Measurements from ENCODE around the gene PSMB4. TPM values are rescaled to one million over a fixed set of nuclear protein-coding genes. Genes with fewer than 3 reads are reported as not detected.
"Not testable (repeated sequence)": the region's sequence is repeated elsewhere in the genome, so short reads cannot be mapped to it uniquely, and the experiment has no call there.

The PSMB4 gene
- total RNA-seq, 1 donor from 2014 or later = 396 TPM

- intact Hi-C loops (cut with micrococcal nuclease) = not testable (repeated sequence)
Observed at GRCh38 chr1:151437396-151437795, 38.0 kb downstream of the PSMB4 start.

GRCh38 chr1:151443846-151444782, 44.7 kb downstream of the PSMB4 start:
- intact Hi-C loops (cut with micrococcal nuclease) = loop anchor here (1.0 to 2.0 kb wide), 6 partner anchors 14 to 393 kb away; partner anchors contain the start of gene CGN

GRCh38 chr1:151444783-151445177, 45.4 kb downstream of the PSMB4 start:
- intact Hi-C loops (cut with micrococcal nuclease) = loop anchor here (1.0 to 2.0 kb wide), 5 partner anchors 14 to 392 kb away; partner anchors contain the start of gene CGN

- intact Hi-C loops (cut with micrococcal nuclease) = no loop called here
Observed at GRCh38 chr1:151447696-151448095, 48.3 kb downstream of the PSMB4 start.

Other genes with a start within 250 kb of the PSMB4 start
- 34.5 and 37.2 TPM in 2 replicates for gene TNFAIP8L2, start 242.9 kb upstream of the PSMB4 start, total RNA-seq
- gene LYSMD1, start 233.7 kb upstream of the PSMB4 start, total RNA-seq = 2.9 and 3.3 TPM in 2 replicates
- gene SCNM1, start 233.4 kb upstream of the PSMB4 start, total RNA-seq = 66.5 and 74.8 TPM in 2 replicates
- 2.7 and 4.5 TPM in 2 replicates for gene TMOD4, start 223.6 kb upstream of the PSMB4 start, total RNA-seq
- 72.0 and 80.4 TPM in 2 replicates for gene VPS72, start 209.4 kb upstream of the PSMB4 start, total RNA-seq
- gene PIP5K1A, start 201.0 kb upstream of the PSMB4 start, total RNA-seq = 72.1 and 74.9 TPM in 2 replicates
- gene PSMD4, start 144.8 kb upstream of the PSMB4 start, total RNA-seq = 200 and 204 TPM in 2 replicates
- gene ZNF687, start 117.3 kb upstream of the PSMB4 start, total RNA-seq = 27.0 and 28.6 TPM in 2 replicates
- gene PI4KB, start 72.2 kb upstream of the PSMB4 start, total RNA-seq = 81.2 and 85.5 TPM in 2 replicates
- gene RFX5, start 52.3 kb upstream of the PSMB4 start, total RNA-seq = 118 and 120 TPM in 2 replicates
- not detected in 2 replicates for gene SELENBP1, start 26.9 kb upstream of the PSMB4 start, total RNA-seq
- gene POGZ, start 59.9 kb downstream of the PSMB4 start, total RNA-seq = 86.4 and 95.2 TPM in 2 replicates
- 0.17 and 0.32 TPM in 2 replicates for gene CGN, start 111.8 kb downstream of the PSMB4 start, total RNA-seq
- 2.7 and 2.9 TPM in 2 replicates for gene TUFT1, start 140.7 kb downstream of the PSMB4 start, total RNA-seq
- 27.0 and 27.6 TPM in 2 replicates for gene SNX27, start 212.5 kb downstream of the PSMB4 start, total RNA-seq

All from T-helper 1 cell treated with Interleukin-12 subunit alpha and Interleukin-12 subunit beta and Interleukin-4 antibody, amounts not matched to agents 30 ng/mL and 1 ng/mL, for 36 hours (primary cell).